Mononuclear cell (primary cell): ENCODE results near the gene BNIP1. TPM values are rescaled to one million over a fixed set of nuclear protein-coding genes. Genes with fewer than 3 reads are reported as not detected.

Source experiments
- total RNA-seq: library from RNA; depleted of rRNA; stranded (reverse); fragments of >200 nt; gene quantifications from one replicate; pipeline ENCODE4 v1.2.3, GENCODE V29; 2012

BNIP1 gene
- total RNA-seq, 1 donor, result 24.2 TPM

Other genes starting within 250 kb of the BNIP1 start
- 13.4 TPM for gene RPL26L1, start 185.1 kb upstream of the BNIP1 start, total RNA-seq
- 61.7 TPM for gene ATP6V0E1, start 160.8 kb upstream of the BNIP1 start, total RNA-seq
- 161 TPM for gene CREBRF, start 88.2 kb upstream of the BNIP1 start, total RNA-seq
- not detected for gene NKX2-5, start 90.7 kb downstream of the BNIP1 start, total RNA-seq
- under 0.01 TPM for gene STC2, start 183.9 kb downstream of the BNIP1 start, total RNA-seq